SU-DHL-6 (cell line): ENCODE results near the gene LEFTY1.

Source experiments
- H2AFZ ChIP-seq: fragments of 200-600 bp; sonication (generic); 2 replicates; pipeline ENCODE4 v1.6.1; 2014; ENCODE audit warnings: low read depth, mild to moderate bottlenecking, moderate library complexity, mixed read lengths, antibody characterized with exemption, low read length; ENCODE audit not compliant: severe bottlenecking
- H3F3A ChIP-seq: fragments of 200-600 bp; shearing (Covaris generic); 2 replicates; pipeline ENCODE4 v1.6.0; 2016; ENCODE audit warnings: antibody characterized with exemption, mild to moderate bottlenecking; ENCODE audit not compliant: insufficient read depth
- H3K27ac ChIP-seq: fragments of 200-600 bp; sonication (generic); 2 replicates; pipeline ENCODE4 v1.5.1; 2016; ENCODE audit warnings: low read depth, mild to moderate bottlenecking, low read length, moderate library complexity, mixed read lengths
- H3K27me3 ChIP-seq: fragments of 200-600 bp; sonication (generic), shearing (Covaris generic); 2 replicates; pipeline ENCODE4 v1.6.0; 2014; ENCODE audit warnings: mild to moderate bottlenecking, low read length
- H3K36me3 ChIP-seq: fragments of 200-600 bp; sonication (generic); 2 replicates; pipeline ENCODE4 v1.6.1; 2014; ENCODE audit warnings: mild to moderate bottlenecking, low read length, mixed read lengths
- H3K4me2 ChIP-seq: fragments of 300-600, 200-600 bp; shearing (Covaris generic), sonication (generic); 2 replicates; pipeline ENCODE4 v1.6.0; 2014; ENCODE audit warnings: low read length, low read depth, mild to moderate bottlenecking; ENCODE audit not compliant: poor library complexity, severe bottlenecking
- H3K4me3 ChIP-seq: fragments of 200-600 bp; sonication (generic); 2 replicates; pipeline ENCODE4 v1.5.1; 2014; ENCODE audit warnings: antibody characterized with exemption, low read length, mild to moderate bottlenecking, mixed read lengths; ENCODE audit not compliant: insufficient read depth, poor library complexity, severe bottlenecking
- H3K79me2 ChIP-seq: fragments of 200-600 bp; sonication (generic); 2 replicates; pipeline ENCODE4 v1.6.1; 2014; ENCODE audit warnings: mild to moderate bottlenecking, low read length, moderate library complexity; ENCODE audit not compliant: insufficient read depth
- H3K9ac ChIP-seq: fragments of 200-600 bp; sonication (generic); 2 replicates; pipeline ENCODE4 v1.7.0; 2014; ENCODE audit warnings: mild to moderate bottlenecking, low read length
- H3K9me2 ChIP-seq: fragments of 200-600 bp; sonication (generic); replicated peaks from 2 replicates; pipeline ENCODE4 v1.6.1; 2014; ENCODE audit warnings: low read length; ENCODE audit not compliant: insufficient read depth
- H3K9me3 ChIP-seq: fragments of 200-600 bp; sonication (generic); 2 replicates; pipeline ENCODE4 v1.6.1; 2014; ENCODE audit warnings: low read length, mixed read lengths; ENCODE audit not compliant: insufficient read depth
- H4K20me1 ChIP-seq: fragments of 200-600 bp; sonication (generic); 2 replicates; pipeline ENCODE4 v1.6.1; 2014; ENCODE audit warnings: low read depth, mild to moderate bottlenecking, antibody characterized with exemption, low read length, moderate library complexity, mixed read lengths
- EZH2phosphoT487 ChIP-seq: fragments of 200-600 bp; sonication (generic), shearing (Covaris generic); conservative IDR thresholded peaks from 2 replicates; pipeline ENCODE4 v1.6.1; 2018; ENCODE audit warnings: mild to moderate bottlenecking, antibody characterized with exemption, low read length, moderate library complexity, mixed read lengths
- TF ChIP-seq, protein P1 (sequence below): fragments of 200-600 bp; sonication (generic); IDR thresholded peaks from one replicate; pipeline ENCODE4 v1.5.1; 2017; ENCODE audit warnings: antibody characterized with exemption, mild to moderate bottlenecking, low read length, moderate library complexity; ENCODE audit not compliant: insufficient read depth, poor library complexity, severe bottlenecking

Gene LEFTY1

DNA sequence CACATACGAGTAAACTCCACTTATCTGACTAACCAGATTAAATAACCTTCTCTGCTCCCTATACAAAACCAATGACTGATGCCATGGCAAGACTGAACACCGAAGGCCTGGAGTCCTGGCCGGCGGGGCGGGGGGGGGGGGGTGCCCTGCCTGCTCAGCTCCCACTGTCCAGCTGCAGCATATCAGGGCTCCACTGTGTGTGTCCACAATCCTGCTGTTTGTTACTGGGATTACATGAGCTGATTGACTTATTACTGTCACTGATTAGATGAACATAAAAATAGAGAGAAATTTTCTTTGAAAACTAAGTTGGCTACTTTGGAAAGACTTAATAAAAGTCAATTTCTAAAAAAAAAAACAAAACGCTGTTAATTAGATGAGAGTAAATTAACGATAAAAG lies 31.7 kb downstream of the LEFTY1 start:
- Histone ChIP-seq H3K4me3 (no peak overlapping the region), H3K9ac (no peak overlapping the region), H3K79me2 (no peaks in the 10 kb centered on the region), H3K36me3 (no peaks in the 10 kb centered on the region), H3K27ac (no peak overlapping the region), H3K4me2 (no peak overlapping the region), H3K27me3 (no peaks in the 10 kb centered on the region), H4K20me1 (no peaks in the 10 kb centered on the region), H3K9me3 (no peaks in the 10 kb centered on the region), H3K9me2 (no peaks in the 10 kb centered on the region), H2AFZ (no peak overlapping the region), H3F3A (no peaks in the 10 kb centered on the region)
- TF ChIP-seq, protein P1, sequence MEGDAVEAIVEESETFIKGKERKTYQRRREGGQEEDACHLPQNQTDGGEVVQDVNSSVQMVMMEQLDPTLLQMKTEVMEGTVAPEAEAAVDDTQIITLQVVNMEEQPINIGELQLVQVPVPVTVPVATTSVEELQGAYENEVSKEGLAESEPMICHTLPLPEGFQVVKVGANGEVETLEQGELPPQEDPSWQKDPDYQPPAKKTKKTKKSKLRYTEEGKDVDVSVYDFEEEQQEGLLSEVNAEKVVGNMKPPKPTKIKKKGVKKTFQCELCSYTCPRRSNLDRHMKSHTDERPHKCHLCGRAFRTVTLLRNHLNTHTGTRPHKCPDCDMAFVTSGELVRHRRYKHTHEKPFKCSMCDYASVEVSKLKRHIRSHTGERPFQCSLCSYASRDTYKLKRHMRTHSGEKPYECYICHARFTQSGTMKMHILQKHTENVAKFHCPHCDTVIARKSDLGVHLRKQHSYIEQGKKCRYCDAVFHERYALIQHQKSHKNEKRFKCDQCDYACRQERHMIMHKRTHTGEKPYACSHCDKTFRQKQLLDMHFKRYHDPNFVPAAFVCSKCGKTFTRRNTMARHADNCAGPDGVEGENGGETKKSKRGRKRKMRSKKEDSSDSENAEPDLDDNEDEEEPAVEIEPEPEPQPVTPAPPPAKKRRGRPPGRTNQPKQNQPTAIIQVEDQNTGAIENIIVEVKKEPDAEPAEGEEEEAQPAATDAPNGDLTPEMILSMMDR: no peak
- TF ChIP-seq EZH2phosphoT487: no peak

DNA sequence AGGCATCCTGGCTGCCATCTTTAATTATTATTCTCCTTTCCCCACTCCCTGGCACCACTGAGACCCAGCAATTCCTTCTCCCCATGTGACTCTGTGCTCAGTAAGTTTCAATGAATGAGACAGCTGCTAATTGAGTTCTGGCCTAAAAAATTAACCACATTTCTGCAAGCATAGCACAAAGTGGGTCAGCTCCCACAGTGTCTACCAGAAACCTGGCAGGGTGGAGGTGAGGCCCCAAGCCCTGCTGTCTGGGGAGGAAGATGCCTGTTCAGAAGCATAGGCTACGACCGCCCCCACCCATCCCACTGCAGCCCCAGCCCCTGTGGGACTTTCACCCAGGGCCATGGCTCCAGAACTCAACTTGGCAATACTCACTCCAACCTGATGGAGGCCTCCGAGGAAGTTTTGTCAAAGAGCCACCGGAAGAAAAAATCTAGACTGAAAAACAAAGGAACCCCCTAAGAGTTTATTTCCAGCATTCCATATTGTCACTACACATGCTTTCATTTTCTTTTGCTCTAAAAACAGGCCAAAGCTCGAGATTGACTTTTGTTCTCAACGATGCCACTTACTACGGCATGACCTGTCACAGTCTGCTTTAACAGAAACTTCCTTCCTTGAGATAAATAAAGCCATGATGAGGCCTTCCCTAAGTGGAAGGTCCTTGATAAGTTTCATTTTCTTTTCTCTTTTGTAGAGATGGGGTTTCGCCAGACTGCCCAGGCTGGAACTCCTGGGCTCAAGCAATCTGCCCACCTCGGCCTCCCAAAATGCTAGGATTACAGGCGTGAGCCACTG lies 33.2 kb downstream of the LEFTY1 start:
- no peaks in the 10 kb centered on the region for H3K79me2 ChIP-seq
- no peaks in the 10 kb centered on the region for H4K20me1 ChIP-seq
- H3K27me3 ChIP-seq: no peaks in the 10 kb centered on the region
- no peaks in the 10 kb centered on the region for H3K9me3 ChIP-seq
- no peak overlapping the region for H3K4me2 ChIP-seq
- no peak overlapping the region for H2AFZ ChIP-seq
- H3K27ac ChIP-seq: no peak overlapping the region
- no peak overlapping the region for H3K9ac ChIP-seq
- TF ChIP-seq EZH2phosphoT487: no peak
- TF ChIP-seq, protein P1: no peak
- peaks cover 6% of the 10 kb centered on the region; the same call in 1 of the 2 replicates for H3F3A ChIP-seq
- H3K36me3 ChIP-seq: no peaks in the 10 kb centered on the region
- no peak overlapping the region for H3K4me3 ChIP-seq
- no peaks in the 10 kb centered on the region for H3K9me2 ChIP-seq

DNA sequence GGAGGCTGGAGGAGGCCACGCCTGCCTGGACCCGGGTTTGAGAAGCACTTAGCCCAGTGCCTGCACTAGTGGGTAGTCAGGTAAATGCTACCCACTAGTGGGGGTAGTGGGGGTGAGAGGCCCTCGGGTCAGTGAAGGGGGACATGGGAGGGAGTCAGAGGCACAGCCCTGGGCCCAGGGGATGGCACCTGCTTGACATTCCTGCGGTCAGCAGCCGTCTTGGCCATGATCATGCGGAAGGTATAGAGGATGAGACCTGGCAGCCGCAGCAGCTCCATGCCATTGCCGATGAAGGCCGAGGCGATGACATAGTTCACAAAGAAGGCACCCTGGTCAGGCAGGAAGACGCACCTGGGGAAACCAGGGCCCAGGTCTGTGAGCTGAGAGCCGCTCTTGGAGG lies 35.5 kb downstream of the LEFTY1 start:
- Histone ChIP-seq H3F3A (peaks cover 11% of the 10 kb centered on the region; the same call in 1 of the 2 replicates), H3K4me2 (no peak overlapping the region), H3K79me2 (no peaks in the 10 kb centered on the region), H4K20me1 (no peaks in the 10 kb centered on the region), H3K27ac (no peak overlapping the region), H2AFZ (no peak overlapping the region), H3K9me3 (no peaks in the 10 kb centered on the region), H3K9me2 (no peaks in the 10 kb centered on the region), H3K27me3 (no peaks in the 10 kb centered on the region), H3K9ac (no peak overlapping the region), H3K36me3 (no peaks in the 10 kb centered on the region), H3K4me3 (no peak overlapping the region)
- no peak for TF ChIP-seq EZH2phosphoT487
- TF ChIP-seq, protein P1: no peak
